ENCODE measurements around the gene ADCY2.

Gene ADCY2

DNA sequence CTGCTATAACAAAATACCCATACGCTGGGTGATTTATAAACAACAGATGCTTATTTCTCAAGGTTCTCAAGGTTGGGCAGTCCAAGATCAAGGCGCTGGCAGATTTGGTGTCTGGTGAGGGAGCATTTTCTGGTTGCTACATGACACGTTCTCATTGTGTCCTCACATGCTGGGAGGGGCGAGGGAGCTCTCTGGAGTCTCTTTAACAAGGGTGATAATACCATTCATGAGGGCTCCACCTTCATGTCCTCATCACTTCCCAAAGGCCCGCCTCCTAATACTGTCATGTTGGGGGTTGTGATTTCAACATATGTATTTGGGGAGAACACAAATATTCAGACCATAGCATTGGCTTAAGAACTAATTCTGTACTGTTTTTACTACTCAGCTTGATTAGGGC is 450.4 kb downstream of the ADCY2 start:
- no peak for DNase-seq (ENCODE audit: insufficient read length, low spot score)
- TF ChIP-seq, protein P1, sequence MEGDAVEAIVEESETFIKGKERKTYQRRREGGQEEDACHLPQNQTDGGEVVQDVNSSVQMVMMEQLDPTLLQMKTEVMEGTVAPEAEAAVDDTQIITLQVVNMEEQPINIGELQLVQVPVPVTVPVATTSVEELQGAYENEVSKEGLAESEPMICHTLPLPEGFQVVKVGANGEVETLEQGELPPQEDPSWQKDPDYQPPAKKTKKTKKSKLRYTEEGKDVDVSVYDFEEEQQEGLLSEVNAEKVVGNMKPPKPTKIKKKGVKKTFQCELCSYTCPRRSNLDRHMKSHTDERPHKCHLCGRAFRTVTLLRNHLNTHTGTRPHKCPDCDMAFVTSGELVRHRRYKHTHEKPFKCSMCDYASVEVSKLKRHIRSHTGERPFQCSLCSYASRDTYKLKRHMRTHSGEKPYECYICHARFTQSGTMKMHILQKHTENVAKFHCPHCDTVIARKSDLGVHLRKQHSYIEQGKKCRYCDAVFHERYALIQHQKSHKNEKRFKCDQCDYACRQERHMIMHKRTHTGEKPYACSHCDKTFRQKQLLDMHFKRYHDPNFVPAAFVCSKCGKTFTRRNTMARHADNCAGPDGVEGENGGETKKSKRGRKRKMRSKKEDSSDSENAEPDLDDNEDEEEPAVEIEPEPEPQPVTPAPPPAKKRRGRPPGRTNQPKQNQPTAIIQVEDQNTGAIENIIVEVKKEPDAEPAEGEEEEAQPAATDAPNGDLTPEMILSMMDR (IDR thresholded peaks at IDR 0.05; ENCODE audit: insufficient read depth, missing control alignments), result no peak
- no peak for FAIRE-seq

- no peak for DNase-seq (ENCODE audit: insufficient read length, low spot score)
- FAIRE-seq, result no peak
- TF ChIP-seq, protein P1 (IDR thresholded peaks at IDR 0.05; ENCODE audit: insufficient read depth, missing control alignments), result no peak
Observed at GRCh38 chr5:7848296-7848695, 452.4 kb downstream of the ADCY2 start.

DNA sequence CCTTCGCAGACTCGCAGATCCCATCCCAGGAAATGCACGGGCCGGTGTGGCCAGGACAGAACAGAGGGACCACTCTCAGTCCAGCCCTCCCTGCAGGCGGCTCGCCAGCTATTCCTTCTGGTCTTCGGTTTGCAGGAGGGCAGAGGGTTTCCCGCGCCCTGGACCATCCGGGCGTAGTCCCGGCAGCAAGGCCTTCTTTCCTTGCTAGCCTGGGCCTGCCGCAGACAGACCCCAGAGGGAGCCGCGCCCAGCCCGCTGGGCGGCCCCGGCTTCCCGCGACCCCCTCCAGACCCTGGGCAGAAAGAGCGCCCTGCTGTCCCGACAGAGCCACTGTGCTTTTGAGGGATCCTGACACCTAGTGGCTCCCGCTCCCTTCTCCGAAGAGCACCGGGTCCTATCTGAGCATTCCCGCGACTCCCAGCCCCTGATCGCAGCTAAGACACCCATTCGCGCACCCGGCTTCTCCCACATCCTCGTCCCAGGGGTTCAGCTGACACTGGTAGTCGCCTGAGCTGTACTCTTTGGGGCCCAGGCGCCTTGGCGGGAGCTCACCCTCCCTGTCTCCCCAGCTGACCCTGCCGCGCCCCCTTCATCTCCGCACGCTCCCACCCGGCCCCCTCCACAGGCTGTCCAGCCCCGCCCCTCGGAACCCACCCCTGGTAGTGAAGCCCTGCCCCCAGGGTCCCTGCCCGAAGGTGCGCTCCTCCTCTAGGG is 453.9 kb downstream of the ADCY2 start:
- no peak for FAIRE-seq
- no peak for DNase-seq (ENCODE audit: insufficient read length, low spot score)
- TF ChIP-seq, protein P1 (IDR thresholded peaks at IDR 0.05; ENCODE audit: insufficient read depth, missing control alignments), result peak; percentile 4

DNA sequence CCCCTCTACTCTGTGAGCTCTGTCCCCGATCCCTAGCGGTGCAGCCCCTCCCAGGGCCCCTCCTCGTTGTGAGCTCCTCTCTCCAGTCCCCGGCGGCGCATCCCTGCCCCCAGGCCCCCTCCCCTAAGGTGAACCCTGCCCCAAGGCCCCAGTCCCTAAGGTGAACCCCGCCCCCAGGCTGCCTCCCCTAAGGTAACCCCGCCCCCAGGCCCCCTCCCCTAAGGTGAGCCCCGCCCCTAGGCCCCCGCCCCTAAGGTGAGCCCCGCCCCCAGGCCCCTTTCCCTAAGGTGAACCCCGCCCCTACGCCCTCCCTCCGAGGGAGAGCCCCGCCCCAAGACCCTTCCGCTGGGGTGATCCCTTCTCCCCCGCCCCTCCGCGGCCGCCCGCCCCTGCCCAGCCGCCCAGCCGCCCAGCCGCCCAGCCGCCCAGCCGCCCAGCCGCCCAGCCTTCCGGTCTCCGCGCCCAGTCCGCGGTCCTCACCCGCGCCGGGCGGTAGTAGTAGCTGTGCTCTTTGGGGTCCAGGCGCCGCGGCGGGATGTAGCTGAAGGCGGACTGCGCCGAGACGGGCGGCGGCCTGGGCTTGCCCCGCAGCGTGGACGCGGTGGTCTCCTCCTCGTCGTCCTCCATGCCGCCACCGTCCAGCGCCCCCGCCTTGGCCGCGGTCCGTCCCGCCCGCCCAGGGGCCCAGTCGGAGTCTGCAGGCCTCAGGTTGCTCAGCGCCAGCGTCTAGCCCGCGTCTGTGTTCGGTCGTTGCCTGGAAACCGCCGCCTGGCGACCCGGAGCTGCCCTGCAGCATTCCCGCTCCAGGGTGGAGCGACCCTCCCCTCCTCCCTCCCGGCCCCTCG is 454.7 kb downstream of the ADCY2 start, which contains the start of gene CFAP90:
CFAP90 (minus strand) TSS at position 739 of the 845 bp plus-strand sequence; CDS start at position 627, 112 bp downstream.
- TF ChIP-seq, protein P1 (IDR thresholded peaks at IDR 0.05; ENCODE audit: insufficient read depth, missing control alignments), result peak; percentile 6
- FAIRE-seq (no peak), DNase-seq (ENCODE audit: insufficient read length, low spot score) (no peak)

- DNase-seq (ENCODE audit: insufficient read length, low spot score) (no peak), FAIRE-seq (no peak)
- TF ChIP-seq, protein P1 (IDR thresholded peaks at IDR 0.05; ENCODE audit: insufficient read depth, missing control alignments), result no peak
Observed at GRCh38 chr5:7851240-7851592, 455.3 kb downstream of the ADCY2 start.

DNA sequence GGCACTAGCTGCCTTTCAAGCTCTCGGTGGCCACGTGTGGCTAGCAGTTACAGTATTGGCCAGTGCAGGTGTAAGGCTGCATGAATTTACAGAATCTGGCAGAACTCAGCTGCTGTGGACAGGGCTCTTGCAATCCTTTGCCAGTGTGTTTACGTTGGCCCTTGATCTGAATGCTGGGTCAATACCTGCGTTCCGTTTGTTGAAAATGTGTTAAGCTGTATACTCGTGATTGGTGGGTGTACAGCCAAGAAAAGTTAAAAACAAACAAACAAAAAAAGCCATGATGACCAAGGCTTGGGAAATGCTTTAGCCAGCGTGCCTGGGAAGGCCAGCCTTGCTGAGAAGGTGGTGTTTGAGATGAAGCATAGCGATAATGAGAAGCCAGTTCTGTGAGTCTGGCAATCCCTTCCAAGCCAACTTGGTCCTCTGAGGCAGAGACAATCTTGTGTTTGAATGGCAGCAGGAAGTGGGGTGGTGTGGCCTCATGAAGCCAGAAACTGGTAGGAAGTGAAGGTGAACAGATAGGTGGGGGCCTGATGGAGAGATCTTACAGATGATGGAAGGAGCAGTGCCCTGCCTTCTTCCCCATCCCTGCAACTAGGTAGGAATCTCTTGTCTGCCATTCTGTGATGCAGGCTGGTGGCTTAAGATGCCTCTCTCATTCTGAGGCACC is 455.8 kb downstream of the ADCY2 start:
- TF ChIP-seq, protein P1 (IDR thresholded peaks at IDR 0.05; ENCODE audit: insufficient read depth, missing control alignments), result no peak
- DNase-seq (ENCODE audit: insufficient read length, low spot score), result no peak
- no peak for FAIRE-seq
